HEK293 (cell line): ENCODE data around the gene AFDN.

Experiments used
- CTCF ChIA-PET: fragments of 350-600 bp; formaldehyde crosslinking; extraction: SDS; loops from one replicate; lab custom pipeline; 2021; ENCODE audit warnings: antibody characterized with exemption; lab: Yijun Ruan, JAX
- POLR2A ChIA-PET: fragments of 300-600 bp; formaldehyde crosslinking; extraction: SDS; loops from one replicate; lab custom pipeline; 2020; ENCODE audit warnings: antibody characterized with exemption, inconsistent platforms; lab: Yijun Ruan, JAX
- H3K27ac ChIP-seq: fragments of 200-500 bp; sonication (Bioruptor generic); 2 replicates; pipeline ENCODE4 v1.5.1; 2014; ENCODE audit warnings: low read depth, low read length, control low read depth, inconsistent platforms; ENCODE audit errors: extremely low read depth
- H3K36me3 ChIP-seq, 2 experiments: fragments of 200-500 bp in 1 of 2; sonication (Bioruptor generic) in 1 of 2; 1 replicate in 1 of 2; 2 replicates in 1 of 2; pipeline ENCODE4 v1.5.1; 2014 to 2017; ENCODE audit warnings: inconsistent platforms in 2 of 2, low read length in 2 of 2; ENCODE audit not compliant: control insufficient read depth in 2 of 2, insufficient read depth in 1 of 2
- H3K4me1 ChIP-seq: fragments of 200-500 bp; sonication (Bioruptor generic); 2 replicates; pipeline ENCODE4 v1.5.1; 2014; ENCODE audit warnings: mild to moderate bottlenecking, low read length, inconsistent platforms; ENCODE audit not compliant: control insufficient read depth, insufficient read depth
- H3K4me3 ChIP-seq: 2 replicates; pipeline ENCODE4 v1.5.1; 2011; ENCODE audit warnings: low read depth, mild to moderate bottlenecking, control low read depth, low read length, moderate library complexity
- H3K9me3 ChIP-seq: fragments of 200-500 bp; sonication (Bioruptor generic); 2 replicates; pipeline ENCODE4 v1.5.1; 2014; ENCODE audit warnings: low read depth, low read length, inconsistent platforms; ENCODE audit not compliant: control insufficient read depth, insufficient read depth
- BCL11B ChIP-seq: fragments of 450-650 bp; formaldehyde crosslinking; IDR thresholded peaks from 2 replicates; pipeline ENCODE4 v1.5.1; 2016; ENCODE audit warnings: low read depth, missing biosample characterization, missing genetic modification characterization
- GLIS1 ChIP-seq: fragments of 450-650 bp; formaldehyde crosslinking; IDR thresholded peaks from 2 replicates; pipeline ENCODE4 v1.5.1; 2016; ENCODE audit warnings: missing biosample characterization, missing genetic modification characterization
- KLF8 ChIP-seq: fragments of 450-650 bp; formaldehyde crosslinking; IDR thresholded peaks from 2 replicates; pipeline ENCODE4 v1.5.1; 2016; ENCODE audit warnings: missing biosample characterization, missing genetic modification characterization
- OSR2 ChIP-seq: fragments of 450-650 bp; formaldehyde crosslinking; IDR thresholded peaks from 2 replicates; pipeline ENCODE4 v1.5.1; 2016; ENCODE audit warnings: missing biosample characterization, missing genetic modification characterization
- RBAK ChIP-seq: fragments of 450-650 bp; formaldehyde crosslinking; IDR thresholded peaks from 2 replicates; pipeline ENCODE4 v1.5.1; 2016; ENCODE audit warnings: missing biosample characterization, missing genetic modification characterization
- REST ChIP-seq: fragments of 450-650 bp; formaldehyde crosslinking; IDR thresholded peaks from 2 replicates; pipeline ENCODE4 v1.5.1; 2016; ENCODE audit warnings: missing biosample characterization, missing genetic modification characterization
- SCRT1 ChIP-seq: fragments of 450-650 bp; formaldehyde crosslinking; IDR thresholded peaks from 2 replicates; pipeline ENCODE4 v1.5.1; 2016; ENCODE audit warnings: missing biosample characterization, missing genetic modification characterization, borderline replicate concordance
- TCF7L2 ChIP-seq: IDR thresholded peaks from 2 replicates; pipeline ENCODE4 v1.6.1; 2011; ENCODE audit warnings: low read depth, mild to moderate bottlenecking, inconsistent platforms, low read length, moderate library complexity, borderline replicate concordance
- WT1 ChIP-seq: fragments of 450-650 bp; formaldehyde crosslinking; IDR thresholded peaks from 2 replicates; pipeline ENCODE4 v1.5.1; 2016; ENCODE audit warnings: missing biosample characterization, missing genetic modification characterization
- ZBTB8A ChIP-seq: fragments of 450-650 bp; formaldehyde crosslinking; IDR thresholded peaks from 2 replicates; pipeline ENCODE4 v1.5.1; 2016; ENCODE audit warnings: missing biosample characterization, missing genetic modification characterization
- ZFP3 ChIP-seq: fragments of 450-650 bp; formaldehyde crosslinking; IDR thresholded peaks from 2 replicates; pipeline ENCODE4 v1.5.1; 2016; ENCODE audit warnings: low read depth, missing biosample characterization, missing genetic modification characterization
- ZNF132 ChIP-seq: fragments of 450-650 bp; formaldehyde crosslinking; IDR thresholded peaks from 2 replicates; pipeline ENCODE4 v1.5.1; 2017; ENCODE audit warnings: missing biosample characterization, missing genetic modification characterization, borderline replicate concordance
- ZNF148 ChIP-seq: fragments of 450-650 bp; formaldehyde crosslinking; IDR thresholded peaks from 2 replicates; pipeline ENCODE4 v1.5.0; 2017; ENCODE audit warnings: missing biosample characterization, missing genetic modification characterization, borderline replicate concordance
- ZNF280D ChIP-seq: fragments of 450-650 bp; formaldehyde crosslinking; IDR thresholded peaks from 2 replicates; pipeline ENCODE4 v1.5.1; 2016; ENCODE audit warnings: missing biosample characterization, missing genetic modification characterization
- ZNF350 ChIP-seq: fragments of 450-650 bp; formaldehyde crosslinking; IDR thresholded peaks from 2 replicates; pipeline ENCODE4 v1.5.0; 2017; ENCODE audit warnings: missing biosample characterization, mild to moderate bottlenecking, missing genetic modification characterization
- ZNF37A ChIP-seq: fragments of 450-650 bp; IDR thresholded peaks from 2 replicates; pipeline ENCODE4 v1.5.1; 2018; ENCODE audit warnings: missing biosample characterization, missing genetic modification characterization
- ZNF391 ChIP-seq: fragments of 450-650 bp; formaldehyde crosslinking; IDR thresholded peaks from 2 replicates; pipeline ENCODE4 v1.5.1; 2016; ENCODE audit warnings: low read depth, missing biosample characterization, missing genetic modification characterization, borderline replicate concordance
- ZNF404 ChIP-seq: fragments of 450-650 bp; formaldehyde crosslinking; IDR thresholded peaks from 2 replicates; pipeline ENCODE4 v1.5.1; 2017; ENCODE audit warnings: missing biosample characterization, missing genetic modification characterization
- ZNF501 ChIP-seq: fragments of 450-650 bp; formaldehyde crosslinking; IDR thresholded peaks from 2 replicates; pipeline ENCODE4 v1.5.1; 2016; ENCODE audit warnings: missing biosample characterization, missing genetic modification characterization
- ZNF510 ChIP-seq: fragments of 450-650 bp; formaldehyde crosslinking; IDR thresholded peaks from 2 replicates; pipeline ENCODE4 v1.5.1; 2018; ENCODE audit warnings: mild to moderate bottlenecking, missing genetic modification characterization, missing biosample characterization; ENCODE audit not compliant: insufficient replicate concordance
- ZNF580 ChIP-seq: fragments of 450-650 bp; formaldehyde crosslinking; IDR thresholded peaks from 2 replicates; pipeline ENCODE4 v1.5.1; 2016; ENCODE audit warnings: missing biosample characterization, missing genetic modification characterization
- ZNF585B ChIP-seq: fragments of 450-650 bp; formaldehyde crosslinking; IDR thresholded peaks from 2 replicates; pipeline ENCODE4 v1.5.1; 2016; ENCODE audit warnings: missing biosample characterization, missing genetic modification characterization
- ZNF626 ChIP-seq: fragments of 450-650 bp; sonication (Bioruptor Pico); formaldehyde crosslinking; IDR thresholded peaks from 2 replicates; pipeline ENCODE4 v1.5.1; 2018; ENCODE audit warnings: missing biosample characterization, missing genetic modification characterization, inconsistent platforms
- ZNF677 ChIP-seq: fragments of 450-650 bp; IDR thresholded peaks from 2 replicates; pipeline ENCODE4 v1.5.0; 2018; ENCODE audit warnings: missing biosample characterization, mild to moderate bottlenecking, missing genetic modification characterization, moderate library complexity
- ZNF777 ChIP-seq: fragments of 450-650 bp; formaldehyde crosslinking; IDR thresholded peaks from 2 replicates; pipeline ENCODE4 v1.5.1; 2017; ENCODE audit warnings: missing biosample characterization, missing genetic modification characterization, borderline replicate concordance
- ZSCAN23 ChIP-seq: fragments of 450-650 bp; formaldehyde crosslinking; IDR thresholded peaks from 2 replicates; pipeline ENCODE4 v1.5.1; 2016; ENCODE audit warnings: missing biosample characterization, missing genetic modification characterization

Gene AFDN

GRCh38 chr6:167984144-167984719, 157.5 kb downstream of the AFDN start:
- H3K4me3 ChIP-seq, result no peak overlapping the region
- CTCF ChIA-PET, result interaction anchor here (0.8 to 1.1 kb wide), 2 partner anchors 17 to 135 kb away, joined by 3 to 6 read pairs; no protein-coding TSS in a partner anchor
- no peaks in the 10 kb centered on the region for H3K36me3 ChIP-seq
- H3K27ac ChIP-seq, result no peak overlapping the region
- H3K4me1 ChIP-seq, result no peaks in the 10 kb centered on the region
- TF ChIP-seq ZNF350 (tag by site-specific recombination) (no peak), REST (tag by site-specific recombination) (no peak), ZNF777 (tag by site-specific recombination) (no peak), ZNF585B (no peak), ZNF148 (no peak), ZNF132 (tag by site-specific recombination) (no peak), ZNF677 (tag by site-specific recombination) (no peak), KLF8 (tag by site-specific recombination) (no peak), ZNF404 (tag by site-specific recombination) (no peak), ZNF37A (no peak), ZBTB8A (tag by site-specific recombination) (no peak), ZSCAN23 (tag by site-specific recombination) (no peak), ZNF501 (tag by site-specific recombination) (no peak)
- TF ChIP-seq, all 188 proteins: peak for 0
- POLR2A ChIA-PET, result no interaction called here
- no peaks in the 10 kb centered on the region for H3K9me3 ChIP-seq

GRCh38 chr6:167984876-167985604, 158.3 kb downstream of the AFDN start:
- CTCF ChIA-PET, result interaction anchor here (0.6 to 1.1 kb wide), 3 partner anchors 17 to 135 kb away, joined by 3 to 6 read pairs (median 3); no protein-coding TSS in a partner anchor
- POLR2A ChIA-PET, result no interaction called here
- no peak overlapping the region for H3K27ac ChIP-seq
- H3K36me3 ChIP-seq, result no peaks in the 10 kb centered on the region
- H3K9me3 ChIP-seq, result no peaks in the 10 kb centered on the region
- H3K4me3 ChIP-seq, result no peak overlapping the region
- H3K4me1 ChIP-seq, result no peaks in the 10 kb centered on the region
- TF ChIP-seq GLIS1 (tag by site-specific recombination) (no peak), WT1 (tag by site-specific recombination) (no peak), ZNF280D (tag by site-specific recombination) (no peak), ZNF580 (tag by site-specific recombination) (no peak), ZNF391 (tag by site-specific recombination) (no peak), ZNF510 (tag by site-specific recombination) (no peak), OSR2 (tag by site-specific recombination) (no peak), SCRT1 (tag by site-specific recombination) (no peak), BCL11B (no peak), ZNF626 (tag by site-specific recombination) (no peak), RBAK (tag by site-specific recombination) (no peak), TCF7L2 (no peak), ZFP3 (tag by site-specific recombination) (no peak)
